ENCODE data around the gene MYO5A. TPM values are rescaled to one million over a fixed set of nuclear protein-coding genes. Genes with fewer than 3 reads are reported as not detected.

Gene MYO5A
- total RNA-seq, 1 experiment from 2014 or later, result 29.2 TPM

GRCh38 chr15:52414936-52415335 lies 113.7 kb downstream of the MYO5A start:
- Mint-ChIP-seq H3K4me1 (peaks cover 9% of the 10 kb centered on the region), H3K27me3 (ENCODE audit: low read depth) (no peaks in the 10 kb centered on the region), H3K9me3 (no peaks in the 10 kb centered on the region), H3K36me3 (no peaks in the 10 kb centered on the region), H3K27ac (no peak overlapping the region; the same call in 1 of the 2 replicates), H3K4me3 (no peak overlapping the region)
- ChIA-PET CTCF (no interaction called here), POLR2A (interaction anchor here (0.6 kb wide), 1 partner anchor 23 kb away, joined by 6 read pairs; no protein-coding TSS in a partner anchor)
- TF ChIP-seq ZNF532 (CRISPR knock-in tag; IDR thresholded peaks at IDR 0.05; ENCODE audit: borderline replicate concordance), result no peak
- no peak for TF ChIP-seq ZNF263 (CRISPR knock-in tag; IDR thresholded peaks at IDR 0.05; ENCODE audit: low read depth)
- TF ChIP-seq ATF2 (CRISPR knock-in tag; IDR thresholded peaks at IDR 0.05; ENCODE audit: borderline replicate concordance, low read depth), result no peak
- TF ChIP-seq ETV6 (CRISPR knock-in tag; IDR thresholded peaks at IDR 0.05), result no peak
- TF ChIP-seq MYBL2 (CRISPR knock-in tag; IDR thresholded peaks at IDR 0.05), result no peak
- TF ChIP-seq, protein P1, sequence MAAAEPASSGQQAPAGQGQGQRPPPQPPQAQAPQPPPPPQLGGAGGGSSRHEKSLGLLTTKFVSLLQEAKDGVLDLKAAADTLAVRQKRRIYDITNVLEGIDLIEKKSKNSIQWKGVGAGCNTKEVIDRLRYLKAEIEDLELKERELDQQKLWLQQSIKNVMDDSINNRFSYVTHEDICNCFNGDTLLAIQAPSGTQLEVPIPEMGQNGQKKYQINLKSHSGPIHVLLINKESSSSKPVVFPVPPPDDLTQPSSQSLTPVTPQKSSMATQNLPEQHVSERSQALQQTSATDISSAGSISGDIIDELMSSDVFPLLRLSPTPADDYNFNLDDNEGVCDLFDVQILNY (CRISPR knock-in tag; IDR thresholded peaks at IDR 0.05), result no peak
- no peak for TF ChIP-seq GTF2I (CRISPR knock-in tag; conservative IDR thresholded peaks at IDR 0.05)
- TF ChIP-seq ZNF671 (CRISPR knock-in tag; IDR thresholded peaks at IDR 0.05), result no peak
- TF ChIP-seq, protein P2, sequence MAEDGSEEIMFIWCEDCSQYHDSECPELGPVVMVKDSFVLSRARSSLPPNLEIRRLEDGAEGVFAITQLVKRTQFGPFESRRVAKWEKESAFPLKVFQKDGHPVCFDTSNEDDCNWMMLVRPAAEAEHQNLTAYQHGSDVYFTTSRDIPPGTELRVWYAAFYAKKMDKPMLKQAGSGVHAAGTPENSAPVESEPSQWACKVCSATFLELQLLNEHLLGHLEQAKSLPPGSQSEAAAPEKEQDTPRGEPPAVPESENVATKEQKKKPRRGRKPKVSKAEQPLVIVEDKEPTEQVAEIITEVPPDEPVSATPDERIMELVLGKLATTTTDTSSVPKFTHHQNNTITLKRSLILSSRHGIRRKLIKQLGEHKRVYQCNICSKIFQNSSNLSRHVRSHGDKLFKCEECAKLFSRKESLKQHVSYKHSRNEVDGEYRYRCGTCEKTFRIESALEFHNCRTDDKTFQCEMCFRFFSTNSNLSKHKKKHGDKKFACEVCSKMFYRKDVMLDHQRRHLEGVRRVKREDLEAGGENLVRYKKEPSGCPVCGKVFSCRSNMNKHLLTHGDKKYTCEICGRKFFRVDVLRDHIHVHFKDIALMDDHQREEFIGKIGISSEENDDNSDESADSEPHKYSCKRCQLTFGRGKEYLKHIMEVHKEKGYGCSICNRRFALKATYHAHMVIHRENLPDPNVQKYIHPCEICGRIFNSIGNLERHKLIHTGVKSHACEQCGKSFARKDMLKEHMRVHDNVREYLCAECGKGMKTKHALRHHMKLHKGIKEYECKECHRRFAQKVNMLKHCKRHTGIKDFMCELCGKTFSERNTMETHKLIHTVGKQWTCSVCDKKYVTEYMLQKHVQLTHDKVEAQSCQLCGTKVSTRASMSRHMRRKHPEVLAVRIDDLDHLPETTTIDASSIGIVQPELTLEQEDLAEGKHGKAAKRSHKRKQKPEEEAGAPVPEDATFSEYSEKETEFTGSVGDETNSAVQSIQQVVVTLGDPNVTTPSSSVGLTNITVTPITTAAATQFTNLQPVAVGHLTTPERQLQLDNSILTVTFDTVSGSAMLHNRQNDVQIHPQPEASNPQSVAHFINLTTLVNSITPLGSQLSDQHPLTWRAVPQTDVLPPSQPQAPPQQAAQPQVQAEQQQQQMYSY (CRISPR knock-in tag; IDR thresholded peaks at IDR 0.05), result no peak
- no peak for TF ChIP-seq TP53 (CRISPR knock-in tag; IDR thresholded peaks at IDR 0.05)
- TF ChIP-seq OVOL2 (CRISPR knock-in tag; IDR thresholded peaks at IDR 0.05; ENCODE audit: borderline replicate concordance), result no peak
- TF ChIP-seq ESRRA (CRISPR knock-in tag; IDR thresholded peaks at IDR 0.05; ENCODE audit: borderline replicate concordance), result no peak
- no peak for TF ChIP-seq JAZF1 (CRISPR knock-in tag; IDR thresholded peaks at IDR 0.05)
- TF ChIP-seq, protein P3, sequence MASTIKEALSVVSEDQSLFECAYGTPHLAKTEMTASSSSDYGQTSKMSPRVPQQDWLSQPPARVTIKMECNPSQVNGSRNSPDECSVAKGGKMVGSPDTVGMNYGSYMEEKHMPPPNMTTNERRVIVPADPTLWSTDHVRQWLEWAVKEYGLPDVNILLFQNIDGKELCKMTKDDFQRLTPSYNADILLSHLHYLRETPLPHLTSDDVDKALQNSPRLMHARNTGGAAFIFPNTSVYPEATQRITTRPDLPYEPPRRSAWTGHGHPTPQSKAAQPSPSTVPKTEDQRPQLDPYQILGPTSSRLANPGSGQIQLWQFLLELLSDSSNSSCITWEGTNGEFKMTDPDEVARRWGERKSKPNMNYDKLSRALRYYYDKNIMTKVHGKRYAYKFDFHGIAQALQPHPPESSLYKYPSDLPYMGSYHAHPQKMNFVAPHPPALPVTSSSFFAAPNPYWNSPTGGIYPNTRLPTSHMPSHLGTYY (CRISPR knock-in tag; IDR thresholded peaks at IDR 0.05), result no peak
- no peak for TF ChIP-seq SMAD3 (CRISPR knock-in tag; IDR thresholded peaks at IDR 0.05; ENCODE audit: borderline replicate concordance)
- TF ChIP-seq, protein P4, sequence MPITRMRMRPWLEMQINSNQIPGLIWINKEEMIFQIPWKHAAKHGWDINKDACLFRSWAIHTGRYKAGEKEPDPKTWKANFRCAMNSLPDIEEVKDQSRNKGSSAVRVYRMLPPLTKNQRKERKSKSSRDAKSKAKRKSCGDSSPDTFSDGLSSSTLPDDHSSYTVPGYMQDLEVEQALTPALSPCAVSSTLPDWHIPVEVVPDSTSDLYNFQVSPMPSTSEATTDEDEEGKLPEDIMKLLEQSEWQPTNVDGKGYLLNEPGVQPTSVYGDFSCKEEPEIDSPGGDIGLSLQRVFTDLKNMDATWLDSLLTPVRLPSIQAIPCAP (CRISPR knock-in tag; IDR thresholded peaks at IDR 0.05), result no peak
- ATAC-seq (no peak), DNase-seq (ENCODE audit: low spot score) (no peak)
